Body of pancreas (tissue), 4 donors: ENCODE measurements around the gene NFIA.

Source experiments
- CTCF ChIP-seq, 7 experiments: fragments of 450-650 bp in 4 of 7; fragments of 200-600 bp in 3 of 7; sonication (generic) in 3 of 7; IDR thresholded peaks; one replicate each; pipeline ENCODE4 v1.5.1; 2016 to 2019; ENCODE audit warnings: antibody characterized with exemption in 7 of 7
- POLR2A ChIP-seq, 3 donors: fragments of 450-650 bp; IDR thresholded peaks; one replicate each; pipeline ENCODE4 v1.6.1; 2016; ENCODE audit warnings: antibody characterized with exemption in 3 of 3, mild to moderate bottlenecking in 2 of 3

DNA sequence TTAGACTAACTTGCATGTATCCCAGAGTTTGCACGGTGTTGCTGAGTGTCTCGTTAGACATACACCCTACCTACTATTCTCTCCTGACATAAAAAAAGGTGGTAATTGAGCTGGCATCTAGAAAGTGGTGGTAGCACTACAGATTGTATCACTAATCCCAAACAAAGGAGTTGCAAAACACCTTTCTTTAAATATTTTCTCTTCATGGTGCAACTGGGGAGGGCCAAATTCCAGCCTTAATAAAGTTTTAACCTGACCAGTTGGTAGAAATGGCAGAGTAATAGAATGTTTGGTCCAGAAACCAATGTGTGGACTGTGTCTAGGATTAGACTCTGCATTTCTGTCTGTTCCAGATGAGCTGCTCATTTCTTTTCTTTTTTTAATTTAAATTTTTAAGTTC is 40.0 kb downstream of the NFIA start:
- TF ChIP-seq CTCF (IDR thresholded peaks at IDR 0.05) (no peak), POLR2A (IDR thresholded peaks at IDR 0.05) (no peak)
